ENCODE data around the gene AGPAT3. TPM values are rescaled to one million over a fixed set of nuclear protein-coding genes. Genes with fewer than 3 reads are reported as not detected.

The AGPAT3 gene
- total RNA-seq, 1 donor = 63.5 TPM

- no peak overlapping the region for H3K4me3 ChIP-seq (ENCODE audit: low read depth, low read length)
- DNase-seq (ENCODE audit: low read depth) = no peak
- TF ChIP-seq CTCF (IDR thresholded peaks at IDR 0.05; ENCODE audit: insufficient read depth, low read depth, low read length) = no peak
These were observed 170.2 kb downstream of the AGPAT3 start for GRCh38 chr21:44035244-44035643.

Small RNA genes within 50 kb of the gene (small RNA-seq; reads per million reads assigned to genes)
- gene RNU6-1150P = not detected
- not detected for gene RNU6-859P

Other genes starting within 250 kb of the AGPAT3 start
- 2.6 and 3.9 TPM in 2 replicates for gene HSF2BP, start 205.7 kb upstream of the AGPAT3 start, total RNA-seq
- 26.1 and 36.3 TPM in 2 replicates for gene RRP1B, start 205.7 kb upstream of the AGPAT3 start, total RNA-seq
- gene PDXK, start 146.1 kb upstream of the AGPAT3 start, total RNA-seq = 88.1 and 88.3 TPM in 2 replicates
- gene CSTB, start 88.9 kb upstream of the AGPAT3 start, total RNA-seq = 12.6 and 16.0 TPM in 2 replicates
- 16.8 and 17.7 TPM in 2 replicates for gene RRP1, start 75.6 kb upstream of the AGPAT3 start, total RNA-seq
- 27.1 and 28.5 TPM in 2 replicates for gene TRAPPC10, start 147.1 kb downstream of the AGPAT3 start, total RNA-seq
- 13.5 and 31.5 TPM in 2 replicates for gene PWP2, start 242.2 kb downstream of the AGPAT3 start, total RNA-seq